MM.1S (cell line): ENCODE results near the gene MPST.

Experiments used
- DNase-seq: peaks from one replicate; pipeline ENCODE4 v3.0.0-alpha.2; 2015
- H2AFZ ChIP-seq: fragments of 300-600 bp; sonication (generic); 2 replicates; pipeline ENCODE4 v1.6.0; 2016; ENCODE audit warnings: antibody characterized with exemption, low read length
- H3F3A ChIP-seq: fragments of 300-600 bp; sonication (generic); 2 replicates; pipeline ENCODE4 v1.6.1; 2016; ENCODE audit warnings: mild to moderate bottlenecking, antibody characterized with exemption, low read length, moderate library complexity, mixed read lengths; ENCODE audit not compliant: insufficient read depth
- H3K27ac ChIP-seq: fragments of 300-600 bp; sonication (generic); 2 replicates; pipeline ENCODE4 v1.5.1; 2016; ENCODE audit warnings: mild to moderate bottlenecking, low read length
- H3K27me3 ChIP-seq: fragments of 300-600 bp; sonication (generic); replicated peaks from 2 replicates; pipeline ENCODE4 v1.6.0; 2016; ENCODE audit warnings: low read length; ENCODE audit not compliant: insufficient read depth
- H3K36me3 ChIP-seq: fragments of 300-600 bp; sonication (generic); replicated peaks from 2 replicates; pipeline ENCODE4 v1.6.1; 2016; ENCODE audit warnings: mild to moderate bottlenecking, low read length, mixed read lengths; ENCODE audit not compliant: insufficient read depth
- H3K4me1 ChIP-seq: fragments of 300-600 bp; sonication (generic); 2 replicates; pipeline ENCODE4 v1.6.1; 2016; ENCODE audit warnings: low read length, mixed read lengths
- H3K4me2 ChIP-seq: fragments of 300-600 bp; sonication (generic); 2 replicates; pipeline ENCODE4 v1.6.0; 2016; ENCODE audit warnings: low read depth, low read length
- H3K4me3 ChIP-seq: fragments of 300-600 bp; sonication (generic); 2 replicates; pipeline ENCODE4 v1.5.1; 2016; ENCODE audit warnings: low read length, mixed read lengths
- H3K79me2 ChIP-seq: fragments of 300-600 bp; sonication (generic); 2 replicates; pipeline ENCODE4 v1.6.1; 2016; ENCODE audit warnings: mixed run types, low read length, mixed read lengths
- H3K9ac ChIP-seq: fragments of 300-600 bp; sonication (generic); 2 replicates; pipeline ENCODE4 v1.6.1; 2016; ENCODE audit warnings: low read length, mixed read lengths
- H3K9me2 ChIP-seq: fragments of 300-600 bp; sonication (generic); replicated peaks from 2 replicates; pipeline ENCODE4 v1.6.1; 2016; ENCODE audit warnings: mild to moderate bottlenecking, low read length, mixed read lengths; ENCODE audit not compliant: insufficient read depth
- H3K9me3 ChIP-seq: fragments of 300-600 bp; sonication (generic); replicated peaks from 2 replicates; pipeline ENCODE4 v1.6.1; 2016; ENCODE audit warnings: mild to moderate bottlenecking, low read length, mixed read lengths; ENCODE audit not compliant: insufficient read depth
- H4K20me1 ChIP-seq: fragments of 300-600 bp; sonication (generic); 2 replicates; pipeline ENCODE4 v1.6.1; 2016; ENCODE audit warnings: mild to moderate bottlenecking, low read length, moderate library complexity, mixed read lengths; ENCODE audit not compliant: insufficient read depth
- CTCF ChIP-seq: fragments of 300-600 bp; sonication (generic); IDR thresholded peaks from 2 replicates; pipeline ENCODE4 v1.5.1; 2016; ENCODE audit warnings: antibody characterized with exemption, low read length, mixed read lengths
- EZH2 ChIP-seq: fragments of 300-600 bp; sonication (generic); optimal IDR thresholded peaks from 2 replicates; pipeline ENCODE3; 2017; ENCODE audit warnings: low read depth, mild to moderate bottlenecking, antibody characterized with exemption, low read length, mixed read lengths
- EZH2phosphoT487 ChIP-seq: fragments of 300-600 bp; sonication (generic); IDR thresholded peaks from 2 replicates; pipeline ENCODE4 v1.6.1; 2018; ENCODE audit warnings: antibody characterized with exemption, low read length

MPST gene

GRCh38 chr22:36991206-36991605 is 28.3 kb upstream of the MPST start:
- Histone ChIP-seq H3K4me3 (no peak overlapping the region), H3F3A (no peaks in the 10 kb centered on the region), H3K27ac (no peak overlapping the region), H3K36me3 (no peaks in the 10 kb centered on the region), H3K27me3 (peaks cover 92% of the 10 kb centered on the region), H2AFZ (no peak overlapping the region), H3K79me2 (no peaks in the 10 kb centered on the region), H3K4me1 (no peaks in the 10 kb centered on the region), H3K4me2 (no peak overlapping the region), H3K9me3 (no peaks in the 10 kb centered on the region), H3K9ac (no peak overlapping the region), H4K20me1 (no peaks in the 10 kb centered on the region), H3K9me2 (no peaks in the 10 kb centered on the region)
- DNase-seq, result no peak
- no peak for TF ChIP-seq CTCF
- no peak for TF ChIP-seq EZH2
- TF ChIP-seq EZH2phosphoT487, result no peak

- Histone ChIP-seq H3K27ac (no peak overlapping the region), H2AFZ (no peak overlapping the region), H3K4me1 (no peaks in the 10 kb centered on the region), H3K9me2 (no peaks in the 10 kb centered on the region), H3K9me3 (no peaks in the 10 kb centered on the region), H3F3A (no peaks in the 10 kb centered on the region), H3K36me3 (no peaks in the 10 kb centered on the region), H3K79me2 (no peaks in the 10 kb centered on the region), H3K4me2 (no peak overlapping the region), H4K20me1 (no peaks in the 10 kb centered on the region), H3K9ac (no peak overlapping the region), H3K27me3 (peaks cover 78% of the 10 kb centered on the region), H3K4me3 (no peak overlapping the region)
- TF ChIP-seq CTCF (no peak), EZH2 (no peak), EZH2phosphoT487 (no peak)
- no peak for DNase-seq
These were observed 21.8 kb upstream of the MPST start for GRCh38 chr22:36997746-36998145.

GRCh38 chr22:36998620-36999351 is 20.8 kb upstream of the MPST start:
- no peak overlapping the region for H2AFZ ChIP-seq

More at GRCh38 chr22:36998620-36999351, 20.8 kb upstream of the MPST start:
- H3K4me3 ChIP-seq, result no peak overlapping the region
- no peaks in the 10 kb centered on the region for H4K20me1 ChIP-seq
- H3K27me3 ChIP-seq, result peaks cover 79% of the 10 kb centered on the region
- no peaks in the 10 kb centered on the region for H3K79me2 ChIP-seq
- TF ChIP-seq EZH2phosphoT487 (no peak), EZH2 (no peak), CTCF (no peak; the same call in 1 of the 2 replicates)
- no peaks in the 10 kb centered on the region for H3K9me2 ChIP-seq
- H3K4me2 ChIP-seq, result no peak overlapping the region
- no peak for DNase-seq
- no peaks in the 10 kb centered on the region for H3F3A ChIP-seq
- no peaks in the 10 kb centered on the region for H3K9me3 ChIP-seq
- no peak overlapping the region for H3K27ac ChIP-seq
- no peak overlapping the region for H3K9ac ChIP-seq
- H3K36me3 ChIP-seq, result no peaks in the 10 kb centered on the region
- no peaks in the 10 kb centered on the region for H3K4me1 ChIP-seq
